G401.6 (cell line): ENCODE data around the gene MED12L.

Experiments used
- FAIRE-seq: peaks from 2 replicates; lab custom pipeline; 2012; peaks lifted over from hg19 to GRCh38; lab: Jason Lieb, UNC

The MED12L gene

GRCh38 chr3:151300539-151300938, 215.1 kb downstream of the MED12L start:
- no peak for FAIRE-seq

DNA sequence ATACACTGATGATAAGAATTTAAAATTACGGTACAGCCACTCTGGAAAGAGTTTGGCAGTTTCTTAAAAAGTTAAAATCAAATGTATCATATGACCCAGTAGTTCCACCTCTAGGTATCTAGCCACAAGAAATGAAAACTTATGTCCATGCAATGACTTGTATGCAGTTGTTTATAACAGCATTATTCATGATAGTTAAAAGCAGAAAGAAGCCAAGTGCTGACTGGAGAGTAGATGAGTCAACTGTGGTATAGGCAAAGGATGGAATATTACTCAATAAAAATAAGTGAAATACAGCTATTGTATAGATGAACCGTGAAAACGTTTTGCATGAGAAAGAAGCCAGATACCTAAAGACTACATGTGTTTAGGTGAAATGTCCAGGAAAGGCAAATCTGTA, 216.3 kb downstream of the MED12L start:
- no peak for FAIRE-seq

DNA sequence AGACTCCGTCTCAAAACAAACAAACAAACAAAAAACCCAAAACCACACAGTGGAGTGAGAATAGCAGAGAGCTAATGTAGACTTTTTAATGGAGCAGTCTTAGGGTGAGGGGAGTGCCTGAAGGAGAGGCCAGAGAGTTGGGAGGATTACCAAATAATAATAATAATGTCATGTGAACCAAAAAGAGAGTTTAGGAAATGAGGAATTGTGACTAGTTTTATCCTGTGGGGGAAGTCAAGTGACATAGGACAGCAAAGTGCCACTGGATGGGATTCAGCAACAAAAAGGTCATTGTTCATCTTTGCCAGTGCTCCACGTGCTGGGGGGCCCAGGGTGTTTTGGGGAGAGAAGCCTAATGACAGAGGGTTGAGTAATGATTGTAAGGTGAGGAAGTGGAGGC, 218.3 kb downstream of the MED12L start:
- no peak for FAIRE-seq

DNA sequence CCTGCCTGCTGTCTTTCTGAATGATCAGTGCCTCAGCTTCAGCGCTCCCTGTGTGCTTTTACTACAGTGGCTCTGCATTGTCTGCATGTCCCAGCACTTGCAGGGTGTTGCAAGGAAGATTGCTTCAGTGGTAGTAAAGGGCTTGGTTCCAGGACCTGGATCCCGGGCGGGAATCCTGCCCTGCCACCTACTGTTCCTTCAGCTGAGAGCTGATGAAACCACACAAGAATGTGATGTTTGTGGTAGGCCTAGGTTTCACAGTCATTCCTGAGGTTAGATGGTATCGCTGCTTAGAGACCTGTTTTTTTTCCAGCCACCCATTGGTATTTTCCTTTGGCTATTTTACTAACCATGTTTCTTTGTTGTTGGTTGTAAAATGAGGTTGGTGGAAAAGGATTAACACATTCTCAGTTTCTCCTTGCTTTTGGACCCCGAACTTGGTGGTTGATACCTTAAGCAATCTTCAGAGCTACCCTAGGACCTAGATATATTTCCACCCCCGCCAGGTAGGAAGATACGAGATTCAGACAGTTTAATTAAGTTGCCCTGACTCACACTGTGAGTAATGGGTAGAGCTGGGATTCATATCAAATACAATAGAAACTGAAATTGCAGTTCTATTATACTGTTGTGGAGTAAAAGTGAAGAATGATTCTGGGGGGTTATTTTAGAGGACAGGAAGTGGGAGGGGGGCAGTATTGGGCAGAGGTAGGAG, 219.8 kb downstream of the MED12L start:
- no peak for FAIRE-seq

- no peak for FAIRE-seq
Observed at GRCh38 chr3:151305775-151306151, 220.3 kb downstream of the MED12L start.

GRCh38 chr3:151306168-151306810, 220.8 kb downstream of the MED12L start:
- FAIRE-seq = no peak

DNA sequence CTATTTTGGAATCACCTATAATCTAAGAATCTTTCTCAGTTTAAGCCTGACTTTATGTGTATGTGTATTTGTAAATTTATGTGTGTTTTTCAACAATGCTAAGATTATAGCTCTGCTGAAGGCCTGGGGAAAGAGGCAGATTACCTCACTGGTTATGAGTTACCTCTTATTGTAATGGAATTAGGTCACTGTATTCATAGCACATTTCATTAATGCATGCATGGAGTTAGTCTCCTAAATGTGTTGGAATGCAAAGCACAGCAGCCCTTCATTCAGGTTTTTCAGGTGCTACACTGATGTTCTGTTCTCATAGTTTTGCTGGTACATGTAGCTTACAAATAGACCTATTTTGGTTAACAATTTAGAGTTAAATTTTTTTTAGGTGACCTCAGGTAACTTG, 221.7 kb downstream of the MED12L start:
- FAIRE-seq = no peak

DNA sequence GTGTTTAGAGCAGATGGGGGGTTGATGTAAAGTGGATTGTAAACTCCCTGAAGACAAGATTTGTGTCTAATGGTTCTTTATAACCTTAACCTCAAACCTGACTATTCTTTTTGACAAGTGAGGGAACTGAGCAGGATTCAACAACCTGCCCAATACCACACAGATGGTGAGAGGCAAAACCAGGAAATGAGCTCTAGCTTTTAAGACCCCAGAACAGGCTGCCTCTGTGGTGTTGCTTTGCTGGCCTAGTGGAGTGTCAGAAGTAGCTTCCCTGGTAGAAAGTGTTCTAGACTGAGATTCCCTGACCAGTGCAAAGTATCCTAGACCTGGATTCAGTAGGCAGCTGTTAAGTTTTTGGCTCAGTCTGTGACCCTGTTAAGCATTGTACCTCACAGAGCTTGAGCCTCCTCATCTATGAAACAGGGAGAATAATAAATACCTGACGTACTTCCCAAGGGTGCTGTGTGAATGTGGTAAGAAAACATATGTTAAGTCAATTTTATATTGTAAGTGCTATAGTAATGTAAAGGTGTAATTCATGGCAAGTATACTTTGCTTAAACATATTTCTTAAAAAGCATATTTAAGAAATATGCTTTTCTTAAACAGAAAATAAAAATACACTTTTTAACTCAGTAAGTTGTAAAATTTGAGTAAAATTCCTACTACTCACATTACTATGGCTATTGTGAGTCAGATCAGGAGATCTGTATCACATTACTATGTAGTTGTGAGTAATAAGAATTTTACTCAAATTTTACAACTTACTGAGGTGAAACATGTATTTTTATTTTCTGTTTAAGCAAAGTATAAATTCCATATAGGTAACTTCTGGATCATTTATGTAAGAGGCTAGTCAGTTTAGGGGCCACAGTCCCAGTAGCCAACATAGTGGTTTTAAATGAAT, 222.4 kb downstream of the MED12L start:
- FAIRE-seq = no peak

DNA sequence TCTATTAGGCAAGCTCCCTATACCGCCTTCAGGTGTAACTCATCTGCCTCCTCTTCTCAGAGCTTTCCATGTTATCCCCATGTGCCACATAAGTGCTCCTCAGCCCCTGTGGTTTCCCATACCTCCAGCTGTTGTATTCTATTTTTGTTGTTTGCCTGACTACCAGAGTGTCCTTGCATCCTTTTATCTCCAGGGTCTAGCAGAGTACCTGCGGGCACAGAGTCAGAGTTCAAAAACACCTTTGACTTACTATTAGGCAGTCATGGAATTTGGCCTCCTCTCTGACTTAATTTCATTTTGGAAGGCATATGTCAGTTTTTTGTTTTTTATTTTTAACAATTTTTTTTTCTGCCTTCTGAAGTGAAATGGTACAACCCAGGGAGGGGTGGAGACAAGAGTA, 224.1 kb downstream of the MED12L start:
- no peak for FAIRE-seq

DNA sequence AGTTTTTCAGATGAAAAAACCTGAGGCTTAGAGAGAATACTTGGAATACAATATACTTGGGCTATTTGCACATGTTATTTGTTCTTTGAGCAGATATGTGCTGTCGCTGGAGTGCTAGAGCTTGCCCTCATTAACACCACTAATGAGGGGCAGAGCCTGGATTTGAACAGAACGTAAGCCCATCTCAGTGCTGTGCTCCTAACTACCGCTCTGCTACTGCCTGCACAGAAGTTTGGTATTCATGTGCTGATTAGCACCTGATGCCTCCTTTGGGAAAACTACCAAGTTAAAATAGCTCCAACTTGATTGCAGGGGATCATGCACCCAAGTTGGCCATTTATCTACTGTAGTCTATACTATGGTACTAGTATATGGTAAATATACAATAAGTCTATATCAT, 227.5 kb downstream of the MED12L start:
- FAIRE-seq = no peak

DNA sequence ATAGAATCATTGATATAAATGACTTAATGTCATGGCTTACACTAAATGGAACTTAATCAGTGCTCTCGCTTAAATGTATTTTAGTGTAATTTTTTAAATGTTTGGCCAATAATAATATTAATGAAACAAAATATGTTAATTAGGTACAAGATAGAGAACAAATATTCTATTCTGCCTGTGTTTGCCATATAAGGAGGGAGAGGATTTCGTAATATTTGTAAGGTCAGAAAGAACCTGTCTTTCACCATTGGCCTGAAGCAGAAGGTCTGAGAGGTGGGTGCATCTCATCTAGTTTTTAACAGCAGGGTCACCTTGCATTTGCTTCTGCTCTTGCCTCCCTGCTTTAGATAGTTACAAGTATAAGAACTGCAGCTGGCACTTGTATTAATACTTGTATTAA, 228.7 kb downstream of the MED12L start:
- no peak for FAIRE-seq

DNA sequence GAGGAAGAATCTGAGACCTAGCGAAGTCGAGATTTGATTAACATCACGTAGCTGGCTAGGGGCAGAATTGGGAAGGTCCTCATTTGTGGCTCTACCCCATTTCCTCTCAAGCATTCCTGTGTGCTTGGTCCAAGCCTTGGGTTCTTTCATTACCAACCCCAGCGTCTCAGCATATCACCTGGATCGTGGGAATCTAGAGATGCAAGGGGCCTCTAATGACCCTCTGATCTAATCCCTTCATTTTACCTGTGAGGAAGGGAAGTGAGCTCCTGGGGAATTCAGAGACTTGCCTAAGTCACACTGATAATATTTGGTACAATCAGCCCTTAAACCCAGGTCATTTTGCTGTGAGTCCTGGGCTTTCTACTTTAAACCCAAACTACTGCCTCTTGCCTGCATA, 229.1 kb downstream of the MED12L start:
- no peak for FAIRE-seq

DNA sequence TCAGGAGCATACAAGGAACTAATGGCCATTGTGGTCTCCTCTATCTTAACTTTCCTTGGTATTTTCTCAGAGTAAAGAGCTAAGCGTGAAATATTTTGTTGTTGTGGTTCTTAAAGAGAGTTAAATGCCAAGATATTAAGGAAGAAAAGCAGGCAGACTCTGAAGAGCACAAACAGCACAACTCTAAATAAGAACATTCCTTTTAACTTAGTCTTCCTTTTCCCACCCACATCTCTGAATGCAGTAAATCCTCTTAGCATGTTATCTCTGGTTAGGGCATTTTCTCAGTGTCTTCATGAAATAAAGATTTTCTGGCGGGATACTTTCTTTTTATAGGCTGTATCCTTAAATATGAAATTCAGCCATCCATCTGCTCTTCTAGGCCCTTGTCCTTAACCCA, 229.7 kb downstream of the MED12L start:
- FAIRE-seq = no peak

- FAIRE-seq = no peak
Observed at GRCh38 chr3:151315846-151316245, 230.4 kb downstream of the MED12L start.

- no peak for FAIRE-seq
Observed at GRCh38 chr3:151316267-151316991, 231.0 kb downstream of the MED12L start, which contains the start of gene GPR87. Gene GPR87 (minus strand): TSS chr3:151316820. CDS start chr3:151300100, 16,720 bp downstream.

DNA sequence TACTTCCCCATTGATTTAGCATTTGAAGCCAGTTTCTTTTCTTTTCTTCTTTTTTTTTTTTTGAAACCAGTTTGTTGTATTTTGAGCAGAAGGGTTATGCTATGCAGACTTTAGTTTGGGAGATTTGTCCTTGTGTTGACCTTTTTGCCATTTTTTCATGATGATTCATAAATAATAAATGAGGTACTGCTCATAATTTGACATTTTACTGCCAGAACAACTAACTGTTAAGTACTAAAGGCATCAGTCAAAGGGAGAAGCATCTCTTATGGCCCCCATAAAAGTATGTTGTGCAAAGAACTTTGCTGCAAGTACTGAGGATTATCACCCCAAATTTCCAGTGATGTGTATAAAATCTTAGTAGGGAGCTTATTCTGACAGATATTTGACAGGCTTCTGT, 232.8 kb downstream of the MED12L start:
- FAIRE-seq = no peak

- no peak for FAIRE-seq
Observed at GRCh38 chr3:151318991-151319390, 233.5 kb downstream of the MED12L start.

- FAIRE-seq = no peak
Observed at GRCh38 chr3:151319628-151320027, 234.2 kb downstream of the MED12L start.

DNA sequence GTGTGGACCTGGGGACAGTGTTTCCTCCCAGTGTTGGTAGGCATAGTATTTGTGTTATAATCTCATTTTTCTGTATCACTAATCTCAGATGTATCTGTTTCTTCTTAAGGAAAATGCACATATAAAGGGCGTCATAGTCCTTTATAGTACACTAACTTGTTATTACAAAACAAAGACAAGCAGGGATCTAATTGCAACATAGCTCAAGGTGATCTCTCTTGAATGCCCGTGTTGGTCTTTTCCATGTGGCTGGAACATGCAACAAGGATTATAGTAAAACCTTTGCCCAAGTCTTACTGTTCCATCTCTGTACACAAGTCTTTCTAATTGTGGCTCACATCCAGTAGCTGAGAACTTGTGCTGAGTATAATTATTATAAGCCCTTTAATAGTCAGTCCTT, 234.7 kb downstream of the MED12L start:
- FAIRE-seq = no peak

GRCh38 chr3:151321526-151321925, 236.1 kb downstream of the MED12L start:
- no peak for FAIRE-seq

DNA sequence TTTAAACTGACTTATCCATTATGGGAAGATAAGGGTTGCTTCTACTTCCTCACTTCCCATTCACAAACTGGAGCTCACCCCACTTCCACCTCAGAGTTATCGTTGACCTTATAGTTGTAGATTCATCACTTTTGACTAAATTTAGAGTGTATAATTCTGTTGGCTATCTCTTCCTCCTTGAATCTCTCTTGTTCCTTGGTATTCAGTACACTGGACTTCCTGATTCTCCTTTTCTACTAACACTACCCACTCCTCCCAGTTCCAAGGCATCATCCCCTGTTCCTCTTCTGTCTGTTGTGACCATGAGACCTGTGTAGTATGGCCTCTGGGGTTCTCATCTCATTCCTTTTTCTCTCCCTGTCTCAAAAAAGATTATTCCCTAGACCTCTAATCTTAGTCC, 237.0 kb downstream of the MED12L start:
- FAIRE-seq = no peak

GRCh38 chr3:151327571-151328198, 242.2 kb downstream of the MED12L start:
- peak; percentile 91 for FAIRE-seq
